ENCODE measurements around the gene TBX4.

Gene TBX4

DNA sequence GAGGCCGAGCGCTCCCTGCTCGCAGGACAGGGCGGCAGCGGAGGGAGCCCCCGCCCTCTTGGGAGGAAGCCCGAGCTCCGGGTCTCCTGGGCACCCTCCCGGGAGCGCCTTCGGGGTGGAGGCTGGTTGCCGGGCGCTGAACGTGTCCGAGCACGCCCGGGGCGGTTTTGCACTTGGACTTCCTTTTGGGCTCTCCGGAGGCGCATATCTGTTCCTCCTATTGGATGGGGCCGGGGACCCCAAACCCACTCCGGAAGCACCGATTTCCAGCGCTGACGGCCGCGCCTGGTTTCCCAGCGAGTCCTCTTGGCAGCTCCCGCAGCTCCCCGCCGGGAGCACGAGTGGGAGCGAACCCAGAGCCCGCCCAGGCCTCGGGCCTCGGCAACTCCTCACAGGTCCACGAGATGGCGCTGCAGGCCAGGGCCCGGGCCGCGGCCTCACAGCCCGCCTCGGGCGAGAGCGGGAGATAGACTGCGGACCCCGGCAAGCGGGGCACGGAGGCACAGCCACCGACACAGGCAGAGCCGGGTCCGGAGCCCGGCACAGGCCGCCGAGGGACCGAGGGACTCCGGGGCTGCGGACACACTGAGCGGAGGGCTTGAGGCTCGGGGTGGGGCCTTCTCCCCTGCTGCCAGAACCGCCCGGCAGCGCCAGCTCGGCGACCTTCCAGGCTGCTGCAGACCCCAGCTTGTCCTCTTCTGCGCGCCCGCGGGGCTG, 39.9 kb upstream of the TBX4 start:
- DNase-seq: peak; percentile 51 to 96 (median 78)

DNA sequence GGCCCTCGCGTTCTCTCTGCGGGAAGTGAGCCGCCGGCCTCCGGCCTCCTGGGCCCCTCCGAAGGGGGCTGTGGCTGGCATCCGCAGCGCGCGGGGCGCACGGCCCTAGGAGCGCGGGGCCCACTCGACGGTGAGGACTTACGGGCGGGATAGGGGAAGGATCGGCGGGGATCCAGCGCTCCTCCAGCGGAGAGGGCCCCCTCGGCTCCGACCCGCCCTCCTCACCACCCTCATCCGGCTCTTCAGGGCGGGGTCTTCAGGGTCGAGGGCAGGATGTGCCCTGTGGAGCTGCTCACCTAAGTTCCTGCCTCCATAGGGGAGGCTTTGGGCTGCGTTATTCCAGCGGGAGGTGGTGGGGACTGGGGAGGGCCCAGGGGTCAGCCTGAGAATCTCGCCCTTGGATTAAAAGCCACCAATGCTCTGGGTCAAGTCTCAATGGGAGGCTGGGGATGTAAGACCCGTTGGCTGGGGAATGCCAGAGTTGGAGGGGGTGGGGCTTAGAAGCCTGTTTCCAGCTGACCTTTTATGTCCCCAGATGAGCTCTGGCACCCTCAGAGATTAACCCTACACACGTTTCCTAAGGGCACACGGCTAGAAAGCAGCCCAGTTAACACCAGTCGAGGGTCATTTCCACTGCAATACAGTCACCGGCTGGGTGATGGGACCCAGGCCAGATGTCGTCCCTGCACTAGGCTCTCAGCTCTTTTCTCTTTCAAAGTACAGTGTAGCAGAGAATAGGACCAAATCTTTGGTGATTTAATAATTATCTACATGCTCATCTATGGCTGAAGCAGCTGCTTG, 39.2 kb upstream of the TBX4 start:
- intact Hi-C loops (cut with DNase I): loop anchor here (1.0 to 5.0 kb wide), 3 partner anchors 411 to 653 kb away; no protein-coding TSS in a partner anchor
- peak in 3 of 10 donors; percentile 0 to 29 (median 11) for DNase-seq

More for the DNA sequence above, 39.9 kb upstream of the TBX4 start:
- intact Hi-C loops (cut with DNase I): loop anchor here (1.0 to 5.0 kb wide), 3 partner anchors 410 to 654 kb away; no protein-coding TSS in a partner anchor

DNA sequence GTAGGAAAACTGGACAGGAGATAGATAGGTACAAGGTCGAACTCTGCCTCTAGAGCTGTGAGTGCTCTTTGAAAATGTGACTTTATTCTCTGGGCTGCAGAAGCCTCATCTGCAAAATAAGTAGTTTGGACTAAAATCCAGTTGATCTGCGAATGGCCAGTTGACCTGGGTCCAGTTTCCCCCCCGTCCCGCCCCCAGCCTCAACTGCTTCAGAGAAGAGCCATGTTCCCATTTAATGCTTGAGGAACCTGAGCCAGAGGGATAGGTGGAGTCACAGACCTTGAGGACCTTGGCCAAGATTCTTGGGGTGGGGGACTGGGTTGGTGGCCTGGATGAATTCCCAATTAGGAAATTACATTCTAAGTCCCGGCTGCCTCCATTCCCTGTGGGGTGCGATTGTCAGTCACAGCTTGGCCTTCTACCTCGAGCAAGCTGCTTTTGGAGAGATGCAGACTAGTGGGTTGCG, 38.5 kb upstream of the TBX4 start:
- DNase-seq: peak in 1 of 10 donors; percentile 13
- intact Hi-C loops (cut with DNase I): loop anchor here (2.0 to 5.0 kb wide), 2 partner anchors 411 to 423 kb away; no protein-coding TSS in a partner anchor

DNA sequence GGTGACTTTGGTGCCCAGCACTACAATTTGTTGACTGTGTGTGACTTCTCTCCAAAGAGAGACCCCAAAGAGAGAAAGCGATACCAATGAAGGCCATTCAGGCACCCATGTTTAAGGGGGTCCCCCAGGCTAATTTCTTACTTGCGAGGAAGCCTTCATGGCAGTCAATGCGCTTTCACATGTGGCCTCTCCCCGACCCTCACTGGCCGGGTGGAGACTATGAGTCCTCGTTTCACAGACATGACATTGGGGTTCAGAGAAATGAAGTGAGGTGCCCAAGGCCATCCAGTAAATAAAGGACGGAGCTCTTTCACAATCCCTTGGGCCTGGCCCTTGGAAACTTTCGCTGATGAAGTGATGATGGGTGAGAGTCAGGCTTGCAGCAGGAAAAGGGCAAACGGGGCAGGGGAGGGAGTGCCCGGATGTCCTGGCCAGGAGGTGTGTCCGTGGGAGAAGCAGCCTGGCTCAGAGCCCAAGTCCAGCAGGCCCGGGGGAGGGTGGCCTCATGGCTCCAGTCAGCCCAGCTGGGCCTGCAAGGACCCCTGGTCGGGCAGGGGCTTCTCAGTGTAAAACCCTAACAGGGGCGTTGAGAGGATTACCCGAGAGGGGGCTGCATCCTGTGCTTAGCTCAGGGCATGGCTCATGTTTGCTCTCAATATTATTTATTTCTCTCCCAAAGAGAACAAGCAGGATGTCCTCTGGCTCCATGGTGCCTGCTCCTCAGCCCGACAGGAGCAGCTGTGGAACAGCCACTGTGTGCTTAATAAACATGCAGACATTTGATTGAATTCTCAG, 37.9 kb upstream of the TBX4 start:
- peak in 3 of 10 donors; percentile 1 to 59 (median 22) for DNase-seq
- intact Hi-C loops (cut with DNase I): loop anchor here (5.0 kb wide), 1 partner anchor 412 kb away; no protein-coding TSS in a partner anchor

DNA sequence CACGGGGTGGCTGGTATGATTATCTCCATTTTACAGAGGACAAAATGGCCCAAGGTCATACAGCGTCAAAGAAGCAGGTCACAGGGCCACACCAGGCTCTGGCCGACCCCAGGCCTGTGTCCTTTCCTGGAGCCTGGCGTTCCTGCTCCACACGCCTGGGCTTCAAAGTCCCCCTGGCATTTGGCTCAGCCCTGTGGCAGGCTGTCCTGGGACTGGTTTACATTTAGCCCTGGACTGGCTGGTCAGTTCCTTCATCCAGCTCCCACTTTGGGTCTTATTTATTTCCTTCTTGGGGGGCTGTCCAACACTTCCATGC, 37.3 kb upstream of the TBX4 start:
- intact Hi-C loops (cut with DNase I): loop anchor here (5.0 kb wide), 1 partner anchor 413 kb away; no protein-coding TSS in a partner anchor

DNA sequence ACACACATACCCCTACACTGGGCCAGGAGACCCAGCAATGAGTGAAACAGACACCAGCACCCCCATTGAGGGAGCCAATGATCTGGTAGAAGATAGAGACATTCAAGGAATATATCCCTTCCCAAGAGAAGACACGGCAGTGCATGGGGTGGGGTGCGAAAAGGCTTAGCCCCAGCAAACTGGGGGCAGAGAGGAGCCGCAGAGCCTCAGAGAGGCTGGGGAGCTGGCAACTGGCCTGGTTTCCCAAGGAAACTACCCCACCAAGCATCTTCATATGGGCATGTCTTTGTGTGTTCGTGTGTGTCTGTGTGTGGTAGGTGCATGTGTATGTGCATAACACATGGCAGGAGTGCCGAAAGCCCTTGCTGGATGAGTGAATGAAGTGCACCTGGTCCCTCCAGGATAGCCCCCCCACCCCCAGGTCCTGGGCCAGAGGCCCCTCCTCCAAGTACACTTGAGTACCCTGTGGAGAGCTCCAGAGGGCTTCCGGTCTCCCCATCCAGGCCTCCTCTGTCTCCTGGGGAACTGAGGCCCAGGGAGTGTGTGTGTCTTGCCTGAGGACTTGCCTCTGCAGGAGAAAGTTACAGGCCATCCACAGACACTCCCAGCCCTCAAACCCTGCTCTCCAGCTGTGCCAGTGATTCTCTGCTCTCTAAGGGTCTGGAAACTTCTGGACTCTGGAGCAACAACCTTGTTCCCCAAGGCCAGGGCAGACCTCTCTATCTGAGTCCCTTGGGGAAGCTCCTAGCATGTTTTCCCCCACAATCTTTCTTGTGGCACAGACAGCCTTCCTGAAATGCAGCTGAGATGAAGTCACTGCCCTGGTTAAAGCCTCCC, 36.6 kb upstream of the TBX4 start:
- intact Hi-C loops (cut with DNase I): loop anchor here (2.0 kb wide), 1 partner anchor 135 kb away; no protein-coding TSS in a partner anchor
- peak in 1 of 10 donors; percentile 1 for DNase-seq

More for the DNA sequence above, 37.3 kb upstream of the TBX4 start:
- DNase-seq: peak in 1 of 10 donors; percentile 1

DNA sequence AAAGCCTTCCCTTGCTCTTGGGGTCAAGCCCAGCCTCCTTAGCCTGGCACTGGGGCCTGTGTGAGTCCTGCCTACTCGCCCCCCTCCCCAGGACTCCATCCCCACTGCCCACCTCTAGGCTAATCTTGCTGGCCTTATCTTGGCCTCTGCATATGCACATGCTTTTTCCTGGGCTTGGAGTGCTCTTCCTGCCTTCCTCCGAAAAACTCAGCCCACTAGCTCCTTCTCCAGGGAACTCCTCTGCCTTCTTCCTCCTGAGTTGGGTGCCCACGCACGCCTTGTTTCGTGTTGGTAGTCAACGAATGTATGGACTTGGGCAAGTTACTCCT, 36.0 kb upstream of the TBX4 start:
- no peak for DNase-seq

DNA sequence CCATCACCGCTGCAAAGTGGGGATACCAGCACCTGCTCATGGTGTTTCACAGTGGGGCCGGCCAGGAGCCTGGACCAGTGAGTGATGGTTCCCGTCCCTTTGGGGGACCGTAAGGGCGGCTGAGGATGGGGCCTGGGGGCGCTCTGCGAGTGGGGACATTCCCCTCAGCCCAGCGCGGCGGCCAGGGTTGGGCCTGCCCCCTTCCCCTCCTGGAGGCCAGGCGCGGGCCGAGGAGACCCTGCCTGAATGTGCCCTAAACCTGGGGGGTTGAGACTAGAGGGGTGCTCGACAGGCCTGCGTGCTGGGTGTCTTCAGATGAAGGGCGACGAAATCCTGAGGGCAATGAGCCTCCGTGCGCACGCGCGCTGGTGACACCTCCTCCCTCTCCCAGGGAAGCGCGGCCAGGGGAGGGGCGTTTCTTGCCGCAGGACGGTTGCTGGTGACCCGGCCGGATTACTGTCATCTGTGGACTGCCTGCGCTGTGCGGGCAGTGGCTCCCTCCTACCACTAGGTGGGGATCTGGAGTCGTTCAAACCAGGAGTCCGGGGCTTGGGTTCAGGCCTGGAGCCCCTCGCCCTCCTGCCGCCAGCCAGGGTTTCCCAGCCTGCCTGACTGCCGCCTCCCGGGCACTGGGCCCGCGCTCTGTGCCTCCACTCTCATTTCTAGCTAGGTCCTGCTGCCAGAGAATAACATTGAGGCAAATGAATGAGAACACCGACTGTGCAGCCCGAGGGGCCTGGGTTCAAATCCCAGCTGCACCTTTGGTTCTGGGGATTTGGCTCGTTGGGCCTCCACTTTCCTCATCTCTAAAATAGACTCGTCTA, 35.5 kb upstream of the TBX4 start:
- intact Hi-C loops (cut with DNase I): loop anchor here (2.0 kb wide), 1 partner anchor 134 kb away; no protein-coding TSS in a partner anchor
- peak; percentile 43 to 95 (median 70) for DNase-seq

More for the DNA sequence above, 36.0 kb upstream of the TBX4 start:
- intact Hi-C loops (cut with DNase I): loop anchor here (2.0 kb wide), 1 partner anchor 135 kb away; no protein-coding TSS in a partner anchor

DNA sequence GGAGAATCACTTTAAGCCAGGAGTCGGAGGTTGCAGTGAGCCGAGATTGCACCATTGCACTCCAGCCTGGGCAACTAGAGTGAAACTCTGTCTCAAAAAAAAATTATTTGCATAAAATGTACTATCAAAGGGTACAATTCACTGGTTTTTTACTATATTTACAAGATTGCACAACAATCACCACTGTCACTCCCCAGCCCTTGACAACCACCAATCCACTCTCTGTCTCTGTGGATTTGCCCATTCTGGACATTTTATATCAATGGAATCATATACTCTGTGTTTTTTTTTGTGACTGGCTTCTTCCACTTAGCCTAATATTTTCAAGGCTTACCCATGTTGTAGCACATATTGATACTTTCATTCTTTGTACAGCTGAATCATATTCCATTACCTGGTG, 33.8 kb upstream of the TBX4 start:
- intact Hi-C loops (cut with DNase I): no loop called here
- no peak for DNase-seq

DNA sequence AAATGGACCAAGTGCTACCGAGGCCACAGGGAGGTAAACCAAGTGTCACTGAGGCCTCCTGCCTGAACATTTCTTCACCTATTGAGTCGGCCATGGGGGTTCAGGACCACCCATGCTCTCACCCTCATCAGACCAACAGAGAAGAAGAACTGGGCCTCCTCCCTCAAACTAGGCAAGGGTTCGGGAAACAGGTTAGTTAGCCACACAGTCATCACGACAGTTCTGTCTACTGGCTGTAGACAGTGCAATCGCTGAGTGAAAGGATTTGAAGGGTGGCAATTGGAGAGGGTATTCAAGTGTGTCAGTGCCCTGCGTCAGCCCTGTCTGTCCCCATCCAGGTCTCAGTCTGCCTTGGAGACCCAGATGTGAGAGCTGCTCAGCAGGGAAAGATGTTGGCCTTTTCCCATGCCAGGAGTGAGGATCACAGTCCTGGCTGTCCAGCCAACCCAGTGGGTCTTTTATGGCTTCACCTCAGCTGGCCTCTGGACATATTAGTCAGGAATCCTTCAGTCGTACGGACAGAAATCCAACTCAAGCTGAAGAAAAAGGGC, 32.7 kb upstream of the TBX4 start:
- no peak for DNase-seq
- intact Hi-C loops (cut with DNase I): no loop called here

DNA sequence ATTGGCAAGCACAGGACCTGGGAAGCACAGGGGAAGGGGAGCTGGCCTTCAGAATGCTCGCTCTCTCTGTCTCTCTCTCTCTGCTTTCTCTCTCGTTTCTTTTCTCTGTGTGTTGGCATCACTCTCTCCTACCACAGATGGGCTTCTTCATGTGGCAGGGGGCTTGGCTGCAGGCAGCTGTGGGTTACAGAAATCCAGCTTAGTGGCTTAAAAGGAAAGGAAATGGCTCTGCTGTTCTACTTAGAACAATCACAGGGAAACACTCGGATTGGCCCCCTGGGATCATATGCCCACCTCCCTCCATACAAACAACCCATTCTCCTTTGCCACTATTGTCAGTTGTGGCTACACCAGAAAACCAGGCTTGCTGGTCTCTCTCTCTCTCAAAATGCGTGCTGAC, 32.2 kb upstream of the TBX4 start:
- intact Hi-C loops (cut with DNase I): no loop called here
- no peak for DNase-seq

DNA sequence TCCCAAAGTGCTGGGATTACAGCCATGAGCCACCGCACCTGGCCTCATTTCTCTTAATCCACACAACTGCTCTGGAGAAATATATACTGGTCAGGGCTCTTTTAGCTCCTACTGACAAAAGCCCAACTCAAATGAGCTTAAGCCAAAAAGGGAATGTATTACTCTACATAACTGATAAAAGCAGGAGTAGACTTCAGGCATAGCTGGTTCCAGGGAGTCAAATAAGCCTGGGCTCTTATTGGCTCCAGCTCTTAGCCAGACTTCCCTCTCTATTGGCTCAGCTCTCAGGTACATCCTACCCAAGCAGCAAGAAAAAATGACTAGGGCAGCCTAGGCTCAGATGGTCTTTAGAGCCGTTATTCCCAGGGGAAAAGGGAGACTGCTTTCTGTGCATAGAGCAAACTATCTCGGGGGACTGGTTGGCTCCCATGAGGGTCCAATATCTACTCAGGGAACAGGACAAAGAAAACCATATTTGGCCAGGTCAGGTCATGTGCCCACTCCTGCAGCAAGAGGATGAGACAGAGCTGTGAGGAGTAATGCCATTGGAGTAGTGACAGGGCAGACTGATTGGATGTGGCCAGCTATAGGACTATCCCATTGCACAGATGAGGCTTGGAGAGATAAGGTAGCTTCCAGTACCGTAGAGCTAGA, 31.4 kb upstream of the TBX4 start:
- no peak for DNase-seq
- intact Hi-C loops (cut with DNase I): no loop called here

DNA sequence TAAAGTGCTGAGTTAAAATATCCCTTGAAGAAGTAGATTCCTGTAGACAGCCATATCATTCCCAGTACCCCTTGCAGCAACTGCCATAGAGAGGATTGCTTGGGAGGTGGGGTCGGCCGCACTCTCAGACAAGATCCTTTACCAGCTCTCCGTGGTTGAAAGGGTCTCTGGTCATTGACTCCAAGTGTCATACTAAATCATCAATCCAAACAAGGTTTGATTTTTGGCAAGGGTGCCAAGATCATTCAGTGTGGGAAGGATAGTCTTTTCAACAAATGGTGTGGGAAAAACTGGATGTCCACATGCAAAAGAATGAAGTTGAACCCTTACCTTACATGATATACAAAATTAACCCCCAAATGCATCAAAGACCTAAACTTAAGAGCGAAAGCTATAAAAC, 30.8 kb upstream of the TBX4 start:
- intact Hi-C loops (cut with DNase I): no loop called here
- no peak for DNase-seq

DNA sequence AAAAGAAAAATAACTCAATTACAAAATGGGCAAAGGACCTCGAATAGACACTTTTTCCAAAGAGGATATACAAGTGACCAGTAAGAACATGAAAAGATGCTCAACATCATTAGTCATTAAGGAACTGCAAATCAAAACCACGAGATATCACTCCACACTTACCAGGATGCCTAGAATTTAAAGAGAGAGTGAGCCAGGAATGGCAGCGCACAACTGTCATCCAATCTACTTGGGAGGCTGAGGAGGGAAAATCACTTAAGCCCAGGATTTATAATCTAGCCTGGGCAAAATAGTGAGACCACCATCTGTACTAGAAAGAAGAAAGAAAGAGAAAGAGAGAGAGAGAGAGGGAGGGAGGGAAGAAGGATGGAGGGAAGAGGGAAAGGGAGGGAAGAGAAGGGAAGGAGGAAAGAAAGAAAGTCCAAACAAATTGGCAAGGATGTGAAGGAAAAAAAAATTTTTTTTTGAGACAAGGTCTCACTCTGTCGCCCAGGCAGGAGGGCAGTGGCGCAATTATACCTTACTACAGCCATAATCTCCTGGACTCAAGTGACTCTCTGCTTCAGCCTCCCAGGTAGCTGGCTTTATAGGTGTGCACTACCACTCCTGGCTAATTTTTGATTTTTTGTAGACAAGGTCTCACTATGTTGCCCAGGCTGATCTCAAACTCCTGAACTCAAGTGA, 30.0 kb upstream of the TBX4 start:
- no peak for DNase-seq
- intact Hi-C loops (cut with DNase I): no loop called here

DNA sequence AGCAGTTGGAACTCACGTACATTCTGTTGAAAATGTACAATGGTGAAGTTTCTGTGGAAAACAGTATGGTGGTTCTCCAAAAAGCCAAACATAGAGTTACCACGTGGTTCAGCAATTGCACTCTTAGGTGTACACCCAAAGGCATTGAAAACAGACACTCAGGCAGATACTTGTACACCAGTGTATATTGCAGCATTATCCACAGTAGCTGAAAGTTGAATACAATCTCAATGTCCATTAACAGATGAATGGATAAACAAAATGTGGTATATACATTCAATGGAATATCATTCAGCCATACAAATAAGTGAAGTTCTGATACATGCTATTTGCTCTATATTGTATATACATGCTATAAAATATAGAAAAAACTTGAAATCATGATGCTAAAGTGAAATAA, 29.4 kb upstream of the TBX4 start:
- no peak for DNase-seq
- intact Hi-C loops (cut with DNase I): no loop called here

DNA sequence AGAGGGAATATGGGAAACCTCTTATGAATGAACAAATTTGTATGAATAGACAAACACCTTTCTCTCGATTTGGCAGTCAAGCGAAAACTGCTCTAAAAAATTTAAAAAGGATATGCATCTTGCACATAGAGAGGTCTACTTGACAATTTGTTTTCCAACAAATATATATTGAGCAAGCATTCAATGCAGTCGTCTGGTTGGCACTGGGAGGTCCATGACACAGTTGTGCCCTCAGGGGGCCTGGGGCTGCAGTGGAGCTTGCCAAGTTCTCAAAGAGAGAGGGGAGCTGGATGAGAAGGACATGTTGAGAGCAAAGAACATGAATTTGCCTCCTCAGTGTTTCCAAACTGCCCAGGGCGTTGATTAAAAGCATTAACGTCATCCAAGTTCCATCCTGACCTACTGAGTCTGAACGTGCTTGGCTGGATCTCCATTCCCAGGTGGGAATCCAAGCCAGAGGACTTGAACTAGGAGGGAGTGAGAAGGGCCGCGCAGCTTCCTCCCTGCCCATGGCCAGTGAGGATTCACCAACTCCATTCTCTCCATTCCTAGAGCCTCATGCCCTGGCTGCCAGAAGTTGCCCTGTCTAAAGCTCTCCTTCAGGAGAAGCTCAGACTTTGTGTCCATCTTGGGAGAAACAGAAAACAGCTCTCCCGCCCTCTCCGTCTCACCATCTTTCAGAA, 28.1 kb upstream of the TBX4 start:
- intact Hi-C loops (cut with DNase I): no loop called here
- no peak for DNase-seq

All from posterior cingulate gyrus (tissue), 11 donors.